GM10248 (cell line): ENCODE results near the gene ROR2.

Experiments used
- CTCF ChIA-PET: fragments of 300-600 bp; sonication (Branson Sonifier 250); formaldehyde crosslinking; extraction: SDS; loops from one replicate; lab custom pipeline; 2021; ENCODE audit warnings: antibody characterized with exemption; lab: Yijun Ruan, JAX
- POLR2A ChIA-PET: fragments of 350-650 bp; sonication (Branson Sonifier 250); formaldehyde crosslinking; extraction: SDS; loops from one replicate; lab custom pipeline; 2020; ENCODE audit warnings: antibody characterized with exemption; lab: Yijun Ruan, JAX
- DNase-seq: peaks from one replicate; pipeline ENCODE4 v3.0.0; 2012; ENCODE audit errors: extremely low spot score
- TF ChIP-seq, protein P1 (sequence below): IDR thresholded peaks from 2 replicates; pipeline ENCODE4 v1.5.1; 2012; ENCODE audit warnings: mild to moderate bottlenecking, low read depth; ENCODE audit errors: extremely low read depth, missing control alignments, control extremely low read depth

The ROR2 gene

DNA sequence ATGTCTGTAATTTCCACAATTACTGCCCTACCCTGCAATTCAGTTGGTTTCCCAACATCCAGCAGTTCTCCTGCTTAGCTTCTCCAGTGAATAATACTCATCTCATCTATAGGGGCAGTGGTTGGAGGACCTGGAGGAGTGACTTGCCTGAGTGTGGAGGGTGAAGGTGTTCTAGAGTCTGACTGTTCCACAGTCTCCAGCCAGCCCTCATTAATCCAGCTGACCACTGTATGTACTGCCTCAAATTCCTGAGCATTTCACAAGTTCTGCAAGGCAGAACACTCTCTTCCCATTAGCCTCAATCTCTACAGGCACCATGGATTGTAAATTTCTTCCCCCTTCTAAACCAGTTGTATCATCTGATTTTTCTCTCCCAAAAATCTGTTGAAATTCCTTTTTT lies 379.0 kb downstream of the ROR2 start:
- CTCF ChIA-PET = no interaction called here

GRCh38 chr9:91567642-91568274 lies 382.3 kb downstream of the ROR2 start:
- CTCF ChIA-PET = no interaction called here
- no peak for DNase-seq
- POLR2A ChIA-PET = no interaction called here
- TF ChIP-seq, protein P1, sequence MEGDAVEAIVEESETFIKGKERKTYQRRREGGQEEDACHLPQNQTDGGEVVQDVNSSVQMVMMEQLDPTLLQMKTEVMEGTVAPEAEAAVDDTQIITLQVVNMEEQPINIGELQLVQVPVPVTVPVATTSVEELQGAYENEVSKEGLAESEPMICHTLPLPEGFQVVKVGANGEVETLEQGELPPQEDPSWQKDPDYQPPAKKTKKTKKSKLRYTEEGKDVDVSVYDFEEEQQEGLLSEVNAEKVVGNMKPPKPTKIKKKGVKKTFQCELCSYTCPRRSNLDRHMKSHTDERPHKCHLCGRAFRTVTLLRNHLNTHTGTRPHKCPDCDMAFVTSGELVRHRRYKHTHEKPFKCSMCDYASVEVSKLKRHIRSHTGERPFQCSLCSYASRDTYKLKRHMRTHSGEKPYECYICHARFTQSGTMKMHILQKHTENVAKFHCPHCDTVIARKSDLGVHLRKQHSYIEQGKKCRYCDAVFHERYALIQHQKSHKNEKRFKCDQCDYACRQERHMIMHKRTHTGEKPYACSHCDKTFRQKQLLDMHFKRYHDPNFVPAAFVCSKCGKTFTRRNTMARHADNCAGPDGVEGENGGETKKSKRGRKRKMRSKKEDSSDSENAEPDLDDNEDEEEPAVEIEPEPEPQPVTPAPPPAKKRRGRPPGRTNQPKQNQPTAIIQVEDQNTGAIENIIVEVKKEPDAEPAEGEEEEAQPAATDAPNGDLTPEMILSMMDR = no peak

More for the DNA sequence above, 379.0 kb downstream of the ROR2 start:
- no peak for DNase-seq
- POLR2A ChIA-PET = no interaction called here
- TF ChIP-seq, protein P1 = no peak

- TF ChIP-seq, protein P1 = no peak
- no peak for DNase-seq
- POLR2A ChIA-PET = no interaction called here
- CTCF ChIA-PET = no interaction called here
Measured at GRCh38 chr9:91564081-91564670, 385.9 kb downstream of the ROR2 start.

GRCh38 chr9:91562416-91562815 lies 387.6 kb downstream of the ROR2 start:
- no peak for DNase-seq
- TF ChIP-seq, protein P1 = no peak
- CTCF ChIA-PET = interaction anchor here (0.7 to 1.6 kb wide), 2 partner anchors 10 to 81 kb away, joined by 3 to 5 read pairs; no protein-coding TSS in a partner anchor
- POLR2A ChIA-PET = no interaction called here

DNA sequence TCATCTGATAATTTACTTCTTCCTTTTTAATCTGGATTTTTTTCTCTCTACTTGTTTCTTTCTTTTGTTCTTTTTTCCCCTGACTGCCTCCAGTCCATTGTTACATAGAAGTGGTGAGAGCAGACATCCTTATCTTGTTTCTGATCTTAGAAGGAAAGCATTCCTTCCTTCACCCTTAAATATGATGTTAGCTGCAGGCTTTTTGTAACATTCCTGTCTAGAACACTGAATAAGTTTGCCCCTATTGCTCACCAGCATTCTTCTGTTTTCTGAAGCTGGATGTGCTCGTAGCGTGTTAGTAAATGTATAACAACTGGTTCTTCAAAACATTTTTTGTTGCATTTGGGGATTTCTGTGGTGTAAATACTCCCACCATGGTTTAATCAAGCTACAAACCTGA lies 389.7 kb downstream of the ROR2 start:
- TF ChIP-seq, protein P1 = no peak
- ChIA-PET POLR2A (no interaction called here), CTCF (no interaction called here)

GRCh38 chr9:91558879-91559278 lies 391.1 kb downstream of the ROR2 start:
- no peak for DNase-seq
- TF ChIP-seq, protein P1 = no peak
- CTCF ChIA-PET = no interaction called here
- POLR2A ChIA-PET = no interaction called here

More for the DNA sequence above, 389.7 kb downstream of the ROR2 start:
- no peak for DNase-seq
